ENCODE measurements around the gene ADGRL2.

DNA sequence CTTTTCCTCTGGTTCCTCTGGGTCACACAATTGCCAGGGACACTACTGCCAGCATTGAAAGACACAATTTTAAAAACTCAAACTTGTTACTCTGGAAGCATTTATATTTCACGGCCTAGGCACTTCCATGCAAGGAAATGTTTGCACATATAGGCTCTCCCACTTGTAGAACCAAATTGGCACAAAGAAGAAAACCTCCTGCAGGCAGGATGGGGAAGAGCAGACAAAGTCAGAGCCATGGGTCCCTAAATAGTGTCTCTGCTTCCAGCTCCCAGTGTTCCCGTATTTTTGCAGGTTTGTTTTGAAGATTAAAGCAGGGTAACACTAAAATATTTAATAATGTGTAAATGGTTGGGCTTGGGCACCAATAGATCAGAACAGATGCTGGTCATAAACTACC, 19.0 kb upstream of the ADGRL2 start:
- no peak for TF ChIP-seq POLR2AphosphoS5 (IDR thresholded peaks at IDR 0.05; ENCODE audit: borderline replicate concordance, low read depth, low read length)
- no peak for TF ChIP-seq EZH2 (IDR thresholded peaks at IDR 0.05)
- no peak for TF ChIP-seq FOXP2 (optimal IDR thresholded peaks at IDR 0.05; ENCODE audit: control extremely low read depth, extremely low read length, insufficient read depth)

Data from SK-N-MC (cell line).